ENCODE results near the gene PCSK1. TPM values are rescaled to one million over a fixed set of nuclear protein-coding genes. Genes with fewer than 3 reads are reported as not detected.

Gene PCSK1
- total RNA-seq, 1 experiment from 2014 or later = not detected

DNA sequence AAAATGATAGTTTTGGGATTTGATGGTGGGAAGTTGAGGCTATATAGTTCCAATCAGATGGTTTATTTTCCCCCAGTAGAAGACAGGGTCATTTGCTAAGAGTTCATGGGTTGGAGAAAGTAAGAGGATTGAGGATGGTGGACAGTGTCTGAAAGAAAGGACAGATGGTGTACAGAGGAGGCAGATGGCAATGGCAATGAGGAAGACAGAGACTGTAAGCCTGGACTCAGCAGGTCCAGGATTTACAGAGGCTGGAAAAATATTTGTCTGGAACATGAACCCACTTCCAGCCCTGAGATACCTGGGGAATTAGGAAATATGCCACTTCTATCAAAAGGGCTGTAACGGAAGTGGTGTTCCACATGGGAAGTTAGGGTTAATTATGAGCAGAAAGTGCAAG lies 84.5 kb downstream of the PCSK1 start:
- H3K27me3 ChIP-seq (ENCODE audit: control insufficient read depth, insufficient read depth, low read length) = peaks cover 2% of the 10 kb centered on the region
- no peaks in the 10 kb centered on the region for H3K36me3 ChIP-seq (ENCODE audit: control insufficient read depth, insufficient read depth, low read length)
- ATAC-seq (no peak), DNase-seq (ENCODE audit: low read depth, low spot score) (no peak)
- no TSS peak for BruUV-seq (replicated peaks)
- H3K4me1 ChIP-seq (ENCODE audit: control insufficient read depth, insufficient read depth, low read length) = no peaks in the 10 kb centered on the region
- ChIA-PET CTCF (no interaction called here), POLR2A (no interaction called here)
- H3K9me3 ChIP-seq (ENCODE audit: control insufficient read depth, insufficient read depth, low read depth, low read length) = no peaks in the 10 kb centered on the region
- intact Hi-C loops (cut with micrococcal nuclease; ENCODE audit: unreplicated experiment) = no loop called here
- TF ChIP-seq SIN3A (IDR thresholded peaks at IDR 0.05; ENCODE audit: borderline replicate concordance, insufficient read depth, low read depth, low read length) = no peak
- TF ChIP-seq, protein P1, sequence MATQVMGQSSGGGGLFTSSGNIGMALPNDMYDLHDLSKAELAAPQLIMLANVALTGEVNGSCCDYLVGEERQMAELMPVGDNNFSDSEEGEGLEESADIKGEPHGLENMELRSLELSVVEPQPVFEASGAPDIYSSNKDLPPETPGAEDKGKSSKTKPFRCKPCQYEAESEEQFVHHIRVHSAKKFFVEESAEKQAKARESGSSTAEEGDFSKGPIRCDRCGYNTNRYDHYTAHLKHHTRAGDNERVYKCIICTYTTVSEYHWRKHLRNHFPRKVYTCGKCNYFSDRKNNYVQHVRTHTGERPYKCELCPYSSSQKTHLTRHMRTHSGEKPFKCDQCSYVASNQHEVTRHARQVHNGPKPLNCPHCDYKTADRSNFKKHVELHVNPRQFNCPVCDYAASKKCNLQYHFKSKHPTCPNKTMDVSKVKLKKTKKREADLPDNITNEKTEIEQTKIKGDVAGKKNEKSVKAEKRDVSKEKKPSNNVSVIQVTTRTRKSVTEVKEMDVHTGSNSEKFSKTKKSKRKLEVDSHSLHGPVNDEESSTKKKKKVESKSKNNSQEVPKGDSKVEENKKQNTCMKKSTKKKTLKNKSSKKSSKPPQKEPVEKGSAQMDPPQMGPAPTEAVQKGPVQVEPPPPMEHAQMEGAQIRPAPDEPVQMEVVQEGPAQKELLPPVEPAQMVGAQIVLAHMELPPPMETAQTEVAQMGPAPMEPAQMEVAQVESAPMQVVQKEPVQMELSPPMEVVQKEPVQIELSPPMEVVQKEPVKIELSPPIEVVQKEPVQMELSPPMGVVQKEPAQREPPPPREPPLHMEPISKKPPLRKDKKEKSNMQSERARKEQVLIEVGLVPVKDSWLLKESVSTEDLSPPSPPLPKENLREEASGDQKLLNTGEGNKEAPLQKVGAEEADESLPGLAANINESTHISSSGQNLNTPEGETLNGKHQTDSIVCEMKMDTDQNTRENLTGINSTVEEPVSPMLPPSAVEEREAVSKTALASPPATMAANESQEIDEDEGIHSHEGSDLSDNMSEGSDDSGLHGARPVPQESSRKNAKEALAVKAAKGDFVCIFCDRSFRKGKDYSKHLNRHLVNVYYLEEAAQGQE (IDR thresholded peaks at IDR 0.05; ENCODE audit: insufficient read depth in 1 of 2, low read depth in 2 of 2, low read length in 1 of 2) = no peak
- no peak for TF ChIP-seq TCF7L2 (IDR thresholded peaks at IDR 0.05; ENCODE audit: low read depth, low read length)
- TF ChIP-seq, protein P2, sequence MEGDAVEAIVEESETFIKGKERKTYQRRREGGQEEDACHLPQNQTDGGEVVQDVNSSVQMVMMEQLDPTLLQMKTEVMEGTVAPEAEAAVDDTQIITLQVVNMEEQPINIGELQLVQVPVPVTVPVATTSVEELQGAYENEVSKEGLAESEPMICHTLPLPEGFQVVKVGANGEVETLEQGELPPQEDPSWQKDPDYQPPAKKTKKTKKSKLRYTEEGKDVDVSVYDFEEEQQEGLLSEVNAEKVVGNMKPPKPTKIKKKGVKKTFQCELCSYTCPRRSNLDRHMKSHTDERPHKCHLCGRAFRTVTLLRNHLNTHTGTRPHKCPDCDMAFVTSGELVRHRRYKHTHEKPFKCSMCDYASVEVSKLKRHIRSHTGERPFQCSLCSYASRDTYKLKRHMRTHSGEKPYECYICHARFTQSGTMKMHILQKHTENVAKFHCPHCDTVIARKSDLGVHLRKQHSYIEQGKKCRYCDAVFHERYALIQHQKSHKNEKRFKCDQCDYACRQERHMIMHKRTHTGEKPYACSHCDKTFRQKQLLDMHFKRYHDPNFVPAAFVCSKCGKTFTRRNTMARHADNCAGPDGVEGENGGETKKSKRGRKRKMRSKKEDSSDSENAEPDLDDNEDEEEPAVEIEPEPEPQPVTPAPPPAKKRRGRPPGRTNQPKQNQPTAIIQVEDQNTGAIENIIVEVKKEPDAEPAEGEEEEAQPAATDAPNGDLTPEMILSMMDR (IDR thresholded peaks at IDR 0.05) = no peak
- TF ChIP-seq POLR2AphosphoS5 (IDR thresholded peaks at IDR 0.05; ENCODE audit: low read depth, low read length) = no peak
- in situ Hi-C loops (cut with HindIII; ENCODE audit: low pct_unique_long_range_greater_than_20kb, low sequenced_read_pairs) = no loop called here
- no peak overlapping the region for H3K4me3 ChIP-seq (ENCODE audit: low read depth in 2 of 2, low read length in 2 of 2)
- no peak overlapping the region for H3K27ac ChIP-seq (ENCODE audit: low read length)

DNA sequence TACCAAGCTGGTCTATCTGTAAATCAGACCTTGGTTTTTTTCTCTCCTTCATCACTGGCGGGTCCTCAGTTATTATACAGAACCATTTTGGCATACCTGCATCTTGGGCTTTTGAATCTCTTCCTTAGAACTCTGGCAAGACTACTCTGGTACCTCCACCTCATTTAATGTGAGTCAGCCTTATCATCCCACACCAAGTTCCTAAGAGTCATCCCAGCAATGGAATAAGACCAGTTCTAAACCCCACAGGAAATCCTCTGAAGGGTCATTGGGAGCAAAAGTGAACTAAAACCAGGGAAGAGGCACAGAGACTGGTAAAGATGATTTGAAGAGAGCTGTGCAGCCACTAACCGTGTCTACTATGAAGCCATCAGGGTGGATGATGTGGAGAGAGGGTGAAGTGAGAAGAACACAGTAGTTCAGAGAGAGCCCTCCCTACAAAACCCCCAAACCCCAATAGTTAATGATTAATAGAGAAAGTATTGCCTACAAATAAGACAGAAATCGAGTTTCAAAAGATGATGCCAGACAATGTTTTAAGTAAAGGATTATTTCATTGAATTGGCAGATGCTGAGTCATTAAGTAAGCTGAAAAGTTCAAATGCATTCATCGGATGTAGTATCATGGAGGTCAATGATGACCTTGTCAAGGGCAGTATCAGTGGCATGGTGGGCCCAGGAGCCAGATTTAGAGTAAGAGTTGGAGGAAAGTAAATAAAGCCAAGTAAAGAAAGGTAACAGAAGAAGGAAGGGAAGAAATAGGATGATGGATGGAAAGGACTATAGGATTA lies 85.4 kb downstream of the PCSK1 start:
- H3K36me3 ChIP-seq (ENCODE audit: control insufficient read depth, insufficient read depth, low read length) = no peaks in the 10 kb centered on the region
- TF ChIP-seq TCF7L2 (IDR thresholded peaks at IDR 0.05; ENCODE audit: low read depth, low read length) (no peak), POLR2AphosphoS5 (IDR thresholded peaks at IDR 0.05; ENCODE audit: low read depth, low read length) (no peak), SIN3A (IDR thresholded peaks at IDR 0.05; ENCODE audit: borderline replicate concordance, insufficient read depth, low read depth, low read length) (no peak)
- TF ChIP-seq, protein P1 (IDR thresholded peaks at IDR 0.05; ENCODE audit: insufficient read depth in 1 of 2, low read depth in 2 of 2, low read length in 1 of 2) = no peak
- TF ChIP-seq, protein P2 (IDR thresholded peaks at IDR 0.05) = no peak
- ChIA-PET POLR2A (no interaction called here), CTCF (no interaction called here)
- H3K9me3 ChIP-seq (ENCODE audit: control insufficient read depth, insufficient read depth, low read depth, low read length) = no peaks in the 10 kb centered on the region
- H3K27ac ChIP-seq (ENCODE audit: low read length) = no peak overlapping the region
- no peaks in the 10 kb centered on the region for H3K4me1 ChIP-seq (ENCODE audit: control insufficient read depth, insufficient read depth, low read length)
- intact Hi-C loops (cut with micrococcal nuclease; ENCODE audit: unreplicated experiment) = no loop called here
- in situ Hi-C loops (cut with HindIII; ENCODE audit: low pct_unique_long_range_greater_than_20kb, low sequenced_read_pairs) = no loop called here
- no peak for ATAC-seq
- no TSS peak for BruUV-seq (replicated peaks)
- H3K4me3 ChIP-seq (ENCODE audit: low read depth in 2 of 2, low read length in 2 of 2) = no peak overlapping the region
- DNase-seq (ENCODE audit: low read depth, low spot score) = no peak
- peaks cover 2% of the 10 kb centered on the region for H3K27me3 ChIP-seq (ENCODE audit: control insufficient read depth, insufficient read depth, low read length)

Data from Panc1 (cell line).